Skin epidermis (tissue), 12 donors: ENCODE results near the gene MSRB2.
"Not testable (repeated sequence)": the region's sequence is repeated elsewhere in the genome, so short reads cannot be mapped to it uniquely, and the experiment has no call there.

Source experiments
- H3K27ac ChIP-seq, 21 experiments: fragments of 200-600 bp; sonication (generic) in 11 of 21; one replicate each; pipeline ENCODE4 v1.5.0; 2020; ENCODE audit warnings: mild to moderate bottlenecking in 3 of 21, inconsistent platforms in 2 of 21, moderate library complexity in 2 of 21
- H3K4me3 ChIP-seq, 7 experiments: fragments of 200-600 bp; sonication (generic) in 2 of 7; one replicate each; pipeline ENCODE4 v1.5.0; 2020; ENCODE audit warnings: inconsistent platforms in 2 of 7, mild to moderate bottlenecking in 2 of 7, moderate library complexity in 1 of 7

MSRB2 gene

DNA sequence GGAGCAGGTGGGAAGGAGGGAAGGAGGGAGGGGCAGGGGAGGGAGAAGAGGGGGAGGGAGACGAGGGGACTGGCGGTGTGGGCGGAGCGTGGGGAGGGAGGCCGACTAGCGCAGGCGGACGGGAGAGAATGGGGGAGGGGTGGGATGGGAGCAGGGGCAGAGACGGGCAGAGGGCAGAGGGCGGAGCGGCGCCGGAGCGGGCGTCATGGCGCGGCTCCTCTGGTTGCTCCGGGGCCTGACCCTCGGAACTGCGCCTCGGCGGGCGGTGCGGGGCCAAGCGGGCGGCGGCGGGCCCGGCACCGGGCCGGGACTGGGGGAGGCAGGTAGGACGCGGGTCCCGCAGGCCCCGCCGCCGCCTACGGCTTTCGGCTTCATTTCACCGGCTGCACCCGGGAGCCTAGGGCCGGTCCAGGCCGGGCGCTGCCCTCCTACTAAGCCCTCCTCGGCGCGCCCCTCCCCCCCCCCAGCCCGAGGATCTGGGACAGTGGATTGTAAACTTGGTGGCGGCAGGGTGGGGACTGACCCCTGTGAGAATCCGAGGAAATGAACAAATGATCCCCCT is at the start of gene MSRB2:
TSS of gene MSRB2 (plus strand) at position 176 of the 562 bp plus-strand sequence. CDS start at position 206, 30 bp downstream.
- peak within 1 kb of the TSS; percentile 58 to 97 (median 93) for H3K27ac ChIP-seq
- peak within 1 kb of the TSS; percentile 76 to 96 (median 83) for H3K4me3 ChIP-seq

- Histone ChIP-seq H3K27ac (no peak overlapping the region), H3K4me3 (no peak overlapping the region)
Measured at GRCh38 chr10:23046027-23046426, 49.4 kb upstream of the MSRB2 start.

DNA sequence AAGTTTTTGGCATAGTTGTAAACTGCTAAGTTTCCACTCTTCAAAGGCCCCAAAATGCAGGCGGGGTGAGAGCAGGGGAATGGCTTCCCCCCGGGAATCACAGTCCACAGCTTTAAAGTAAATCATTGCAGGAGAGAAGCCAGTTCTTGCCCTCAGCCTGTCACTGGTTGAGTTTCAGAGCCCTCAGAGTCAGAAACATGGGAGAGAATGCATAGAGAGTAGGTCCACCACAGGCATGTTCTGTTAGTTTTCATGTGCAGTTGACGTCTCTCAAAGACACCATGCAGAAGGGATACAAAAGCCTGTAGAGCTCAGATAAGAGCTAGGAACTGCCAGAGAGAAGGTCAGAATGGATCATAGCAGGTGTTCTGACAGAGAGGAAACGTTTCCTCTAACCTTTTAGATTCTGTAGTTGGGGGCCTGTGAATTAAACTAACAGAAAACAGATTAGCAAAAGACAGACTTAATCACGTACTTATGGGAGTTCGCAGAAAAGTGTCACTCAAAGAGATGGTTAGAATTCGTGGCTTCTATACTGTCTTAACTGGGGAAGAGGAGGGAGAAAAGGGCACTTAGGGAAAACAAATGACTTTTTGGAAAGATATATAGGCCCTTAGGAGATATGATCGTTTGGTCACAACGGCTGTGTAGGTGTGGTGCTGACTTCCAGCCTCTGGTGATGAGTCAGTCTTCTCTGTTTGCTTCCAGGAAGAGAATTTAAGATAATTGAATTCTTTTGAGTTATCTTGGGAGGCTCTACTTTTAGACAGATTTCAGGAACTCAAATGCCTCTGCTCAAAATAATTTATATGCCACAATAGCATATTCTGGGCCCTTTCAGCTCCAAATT is 48.0 kb upstream of the MSRB2 start:
- H3K27ac ChIP-seq: peak overlapping the region in 1 of 21 experiments; percentile 12

GRCh38 chr10:23048191-23048590 is 47.2 kb upstream of the MSRB2 start:
- H3K27ac ChIP-seq: no peak overlapping the region
- no peak overlapping the region for H3K4me3 ChIP-seq

More for the DNA sequence above, 48.0 kb upstream of the MSRB2 start:
- H3K4me3 ChIP-seq: no peak overlapping the region

- H3K27ac ChIP-seq: no peak overlapping the region
- no peak overlapping the region for H3K4me3 ChIP-seq
Measured at GRCh38 chr10:23051278-23051677, 44.1 kb upstream of the MSRB2 start.

GRCh38 chr10:23051855-23052331 is 43.5 kb upstream of the MSRB2 start:
- Histone ChIP-seq H3K4me3 (no peak overlapping the region), H3K27ac (no peak overlapping the region)

- no peak overlapping the region for H3K4me3 ChIP-seq
- no peak overlapping the region for H3K27ac ChIP-seq
Measured at GRCh38 chr10:23053036-23053435, 42.3 kb upstream of the MSRB2 start.

- H3K27ac ChIP-seq: no peak overlapping the region
- no peak overlapping the region for H3K4me3 ChIP-seq
Measured at GRCh38 chr10:23055424-23056185, 39.8 kb upstream of the MSRB2 start.

DNA sequence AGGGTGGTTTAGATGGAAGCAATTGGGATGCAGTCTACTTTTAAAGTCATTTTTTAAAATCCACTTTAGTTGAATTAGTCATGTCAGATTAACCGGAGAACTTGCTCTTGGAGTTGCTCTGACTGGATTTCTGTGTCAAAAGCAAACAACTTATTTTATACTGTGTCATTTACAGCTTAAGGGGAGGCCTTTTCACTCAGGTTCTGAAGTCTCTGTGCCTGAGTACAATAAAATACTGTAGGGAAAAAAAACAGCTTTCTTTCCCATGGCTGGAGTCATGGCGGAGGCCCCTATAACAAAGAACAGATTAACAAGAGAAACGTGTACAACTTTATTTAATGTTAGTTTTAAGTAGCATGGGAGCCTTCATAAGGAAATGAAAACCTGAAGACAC is 39.2 kb upstream of the MSRB2 start:
- no peak overlapping the region for H3K27ac ChIP-seq
- H3K4me3 ChIP-seq: no peak overlapping the region

DNA sequence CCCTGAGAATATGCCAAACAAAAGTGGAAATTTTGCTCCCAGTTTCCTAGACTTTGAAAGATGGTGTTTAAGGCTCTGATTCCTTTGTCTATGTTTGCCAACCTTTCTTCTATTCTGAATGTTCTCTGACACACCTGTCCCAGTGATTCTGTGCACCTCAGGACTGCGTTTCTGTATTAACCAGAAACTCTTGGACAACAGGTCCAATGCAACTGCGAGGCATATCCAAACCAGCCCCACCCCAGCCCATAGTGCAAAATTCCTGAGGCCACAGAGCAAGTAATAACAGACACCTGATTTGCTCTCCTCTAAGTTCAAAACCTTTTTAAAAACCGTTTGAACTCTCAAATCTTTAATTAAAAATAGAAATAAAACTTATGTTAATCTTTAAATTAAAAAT is 37.0 kb upstream of the MSRB2 start:
- Histone ChIP-seq H3K27ac (no peak overlapping the region), H3K4me3 (no peak overlapping the region)

GRCh38 chr10:23060918-23061317 is 34.5 kb upstream of the MSRB2 start:
- H3K27ac ChIP-seq: no peak overlapping the region
- no peak overlapping the region for H3K4me3 ChIP-seq

GRCh38 chr10:23063045-23063972 is 32.1 kb upstream of the MSRB2 start:
- H3K27ac ChIP-seq: no peak overlapping the region
- H3K4me3 ChIP-seq: no peak overlapping the region

GRCh38 chr10:23063973-23064812 is 31.2 kb upstream of the MSRB2 start:
- H3K27ac ChIP-seq: no peak overlapping the region
- no peak overlapping the region for H3K4me3 ChIP-seq

- H3K27ac ChIP-seq, H3K4me3 ChIP-seq: not testable (repeated sequence)
Measured at GRCh38 chr10:23064813-23065114, 30.6 kb upstream of the MSRB2 start.

GRCh38 chr10:23065181-23065948 is 30.0 kb upstream of the MSRB2 start:
- H3K4me3 ChIP-seq: no peak overlapping the region
- peak overlapping the region in 1 of 21 experiments; percentile 1 for H3K27ac ChIP-seq

- no peak overlapping the region for H3K27ac ChIP-seq
- H3K4me3 ChIP-seq: no peak overlapping the region
Measured at GRCh38 chr10:23067337-23067736, 28.0 kb upstream of the MSRB2 start.

DNA sequence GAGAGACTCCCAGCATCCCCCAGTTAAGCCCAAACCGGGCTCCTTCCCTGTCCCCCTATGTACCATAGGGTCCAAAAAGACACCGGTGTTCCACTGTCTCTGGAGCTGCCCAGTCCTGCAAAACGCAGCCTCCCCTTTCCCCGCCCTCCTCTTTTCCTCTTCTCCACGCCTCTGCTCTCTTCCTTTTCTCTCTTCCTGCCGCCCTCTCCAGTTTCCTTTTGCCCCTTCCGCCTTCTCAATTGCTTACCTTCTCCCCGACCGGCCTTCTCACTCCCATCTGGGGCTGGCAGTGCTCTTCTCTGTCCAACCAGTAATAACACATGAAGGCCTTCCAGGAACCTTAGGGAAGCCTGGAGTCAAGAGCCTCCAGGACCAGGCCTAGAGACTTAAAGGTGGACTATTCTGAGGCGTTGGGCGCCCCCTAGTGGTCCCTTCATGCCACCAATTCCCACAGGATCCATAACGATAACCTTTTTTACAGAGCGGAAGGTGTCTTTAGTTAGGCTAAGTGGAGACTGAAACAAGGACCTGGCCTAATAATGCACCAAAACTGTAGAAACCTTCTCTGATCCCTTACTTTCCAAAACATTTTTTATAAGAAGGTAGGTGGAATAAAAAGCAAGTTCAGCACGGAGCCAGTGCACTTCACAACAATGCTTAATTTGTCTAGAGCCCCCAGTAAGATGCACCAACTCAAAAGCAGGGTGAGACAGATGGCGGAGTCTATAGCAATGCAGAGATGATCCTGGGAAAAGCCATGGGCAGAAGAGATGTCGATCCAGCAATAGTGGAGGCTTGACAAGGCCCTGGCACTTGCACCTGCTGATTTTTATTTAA is 27.2 kb upstream of the MSRB2 start:
- Histone ChIP-seq H3K27ac (no peak overlapping the region), H3K4me3 (no peak overlapping the region)
